GM21619 (cell line): ENCODE data around the gene DUS2.
A peak's percentile ranks its signal among the peaks of the same experiment; 100 is the strongest.

Experiments used
- ATAC-seq: cut with Tn5 transposase; IDR thresholded peaks from one replicate; pipeline ENCODE4 v1.9.1; 2021; ENCODE audit not compliant: unreplicated experiment

The DUS2 gene

GRCh38 chr16:68074850-68075555, 51.9 kb downstream of the DUS2 start:
- ATAC-seq: peak; percentile 66

- no peak for ATAC-seq
These were observed 52.9 kb downstream of the DUS2 start for GRCh38 chr16:68075980-68076379.

GRCh38 chr16:68076560-68076959, 53.5 kb downstream of the DUS2 start:
- no peak for ATAC-seq

- no peak for ATAC-seq
These were observed 55.0 kb downstream of the DUS2 start for GRCh38 chr16:68077866-68078700.

- ATAC-seq: no peak
These were observed 55.8 kb downstream of the DUS2 start for GRCh38 chr16:68078701-68079375.

- ATAC-seq: no peak
These were observed 56.2 kb downstream of the DUS2 start for GRCh38 chr16:68079376-68079625.

- no peak for ATAC-seq
These were observed 56.7 kb downstream of the DUS2 start for GRCh38 chr16:68079626-68080344.

- no peak for ATAC-seq
These were observed 59.0 kb downstream of the DUS2 start for GRCh38 chr16:68081861-68082628.

GRCh38 chr16:68082629-68083238, 59.6 kb downstream of the DUS2 start:
- no peak for ATAC-seq

GRCh38 chr16:68083239-68083781, 60.2 kb downstream of the DUS2 start:
- no peak for ATAC-seq

GRCh38 chr16:68083861-68084503, 60.9 kb downstream of the DUS2 start:
- ATAC-seq: no peak

GRCh38 chr16:68084504-68085258, 61.6 kb downstream of the DUS2 start:
- peak; percentile 57 for ATAC-seq

GRCh38 chr16:68085259-68086071, 62.4 kb downstream of the DUS2 start, which contains the start of gene NFATC3:
TSS of gene NFATC3 (plus strand) at chr16:68085370. CDS start at chr16:68085682, 312 bp downstream.
- ATAC-seq: peak; percentile 41

- ATAC-seq: no peak
These were observed 63.3 kb downstream of the DUS2 start for GRCh38 chr16:68086336-68086841.

GRCh38 chr16:68086860-68087268, 63.8 kb downstream of the DUS2 start:
- ATAC-seq: no peak

- no peak for ATAC-seq
These were observed 64.6 kb downstream of the DUS2 start for GRCh38 chr16:68087688-68088087.

- ATAC-seq: no peak
These were observed 65.3 kb downstream of the DUS2 start for GRCh38 chr16:68088130-68088972.
